ENCODE measurements around the gene CD300LG.
"Not testable (repeated sequence)": the region's sequence is repeated elsewhere in the genome, so short reads cannot be mapped to it uniquely, and the experiment has no call there.

The CD300LG gene

DNA sequence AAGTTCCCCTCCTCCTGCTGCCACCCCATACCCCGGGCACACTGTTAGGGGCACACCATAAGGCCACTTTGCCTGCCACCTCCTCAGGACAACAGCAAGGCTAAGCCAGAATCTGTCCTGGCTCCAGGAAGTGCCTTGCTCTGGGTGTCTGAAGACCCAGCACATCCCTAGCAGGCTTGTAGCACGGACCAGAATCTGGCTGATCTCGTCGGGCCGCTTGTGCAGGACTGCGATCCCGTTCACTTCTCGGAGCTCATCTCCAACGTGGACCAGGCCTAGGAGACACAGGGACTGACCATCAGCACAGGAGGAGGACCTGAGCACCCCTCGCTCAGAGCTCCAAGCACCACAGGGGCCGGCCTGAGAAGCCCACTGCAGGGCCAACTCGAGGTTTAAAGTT is 21.4 kb upstream of the CD300LG start:
- no peak for DNase-seq (ENCODE audit: low spot score)

GRCh38 chr17:43826206-43826605 is 20.8 kb upstream of the CD300LG start:
- no peak for DNase-seq (ENCODE audit: low spot score)

DNA sequence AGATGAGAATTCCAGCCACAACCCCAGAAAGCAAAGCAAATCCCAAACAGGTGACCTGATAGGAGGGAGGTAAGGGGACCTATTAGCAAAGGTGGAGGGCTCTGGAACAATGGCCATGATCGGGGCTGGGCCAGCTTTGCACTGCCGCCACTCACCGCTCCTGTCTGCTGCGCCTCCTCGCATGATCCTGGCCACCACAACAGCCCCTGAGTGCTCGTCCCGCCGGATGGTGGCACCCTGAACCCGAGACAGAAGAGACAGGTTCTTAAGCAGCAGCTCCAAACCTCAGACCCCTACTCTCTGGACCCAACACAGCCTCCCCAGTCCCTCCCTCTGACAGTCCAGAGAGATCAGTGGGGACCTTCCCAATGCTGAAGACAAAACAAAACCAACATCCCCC is 19.4 kb upstream of the CD300LG start:
- no peak for DNase-seq (ENCODE audit: low spot score)

DNA sequence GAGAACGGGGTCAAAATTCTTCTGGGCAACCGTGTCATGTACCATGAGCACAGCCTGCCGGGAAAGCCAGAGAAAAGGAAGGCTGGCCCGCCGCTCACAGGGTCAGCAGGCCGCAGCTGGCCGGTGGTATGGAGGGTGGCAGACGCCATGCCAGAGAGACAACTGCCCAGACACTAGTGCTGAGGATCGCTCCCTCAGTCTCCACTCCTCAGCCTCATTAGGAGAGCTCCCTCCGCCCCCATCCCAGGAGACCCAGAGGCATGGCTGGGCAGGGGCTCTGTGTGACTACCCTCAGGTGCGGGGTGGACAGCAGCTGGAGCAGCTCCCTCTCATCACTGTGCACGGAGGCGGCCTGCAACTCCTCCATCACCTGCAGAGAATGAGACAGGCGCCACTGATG is 17.2 kb upstream of the CD300LG start:
- DNase-seq (ENCODE audit: low spot score): no peak

DNA sequence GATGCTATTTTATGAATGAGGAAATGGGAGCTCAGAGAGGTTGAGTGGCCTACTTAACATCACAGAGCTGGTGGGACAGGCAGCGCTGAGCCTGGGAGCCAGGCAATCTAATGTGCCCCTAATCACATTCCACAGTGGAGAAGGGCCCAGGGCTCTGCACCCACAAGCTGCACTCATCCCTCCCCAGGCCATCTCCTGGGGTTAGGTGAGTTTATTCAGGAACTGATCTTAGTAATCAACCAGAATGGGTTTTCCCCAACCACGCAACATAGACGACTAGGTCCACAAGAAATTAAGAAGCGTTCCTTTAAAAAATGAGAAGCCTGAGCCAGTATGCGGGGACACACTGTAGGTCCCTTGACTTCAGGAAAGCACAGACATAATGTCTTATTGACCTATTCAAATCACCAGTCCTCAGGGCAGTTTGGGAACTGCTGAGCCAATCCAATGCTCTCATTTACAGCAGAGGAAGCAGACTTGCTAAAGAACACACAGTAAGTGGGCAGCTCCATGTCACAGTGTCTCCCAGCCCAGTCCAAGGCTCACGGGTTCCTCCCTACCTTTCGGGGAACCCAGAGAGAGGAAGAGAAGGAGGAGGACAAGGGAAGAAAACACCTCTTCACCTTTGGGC is 16.4 kb upstream of the CD300LG start:
- peak; percentile 25 for DNase-seq (ENCODE audit: low spot score)

- no peak for DNase-seq (ENCODE audit: low spot score)
Observed at GRCh38 chr17:43831633-43832032, 15.3 kb upstream of the CD300LG start.

- no peak for DNase-seq (ENCODE audit: low spot score)
Observed at GRCh38 chr17:43832168-43832975, 14.6 kb upstream of the CD300LG start.

GRCh38 chr17:43832976-43833829 is 13.8 kb upstream of the CD300LG start, which contains the start of gene MPP3:
Gene MPP3 (minus strand): TSS chr17:43833146. CDS start chr17:43831906, 1,240 bp downstream.
- no peak for DNase-seq (ENCODE audit: low spot score)

GRCh38 chr17:43834106-43834505 is 12.9 kb upstream of the CD300LG start:
- DNase-seq (ENCODE audit: low spot score): no peak

GRCh38 chr17:43839670-43840108 is 7.3 kb upstream of the CD300LG start:
- no peak for DNase-seq (ENCODE audit: low spot score)

DNA sequence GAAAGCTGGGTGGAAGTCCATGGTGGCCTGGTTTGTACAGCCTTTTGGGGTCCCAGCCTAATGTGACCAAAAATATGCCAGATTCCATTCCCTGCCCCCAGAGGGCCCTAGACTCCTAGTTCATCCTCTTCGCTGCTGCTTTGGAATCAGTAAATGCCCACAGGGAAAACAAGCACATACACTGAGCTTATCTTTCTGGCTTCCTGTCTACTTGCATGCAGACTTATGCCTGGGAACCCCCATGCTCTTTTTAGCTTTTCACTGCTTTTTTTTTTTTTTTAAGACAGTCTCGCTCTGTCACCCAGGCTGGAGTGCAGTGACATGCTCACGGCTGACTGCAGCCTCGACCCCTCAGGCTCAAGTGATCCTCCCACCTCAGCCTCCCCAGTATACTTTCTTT is 6.2 kb upstream of the CD300LG start:
- no peak for DNase-seq (ENCODE audit: low spot score)

DNA sequence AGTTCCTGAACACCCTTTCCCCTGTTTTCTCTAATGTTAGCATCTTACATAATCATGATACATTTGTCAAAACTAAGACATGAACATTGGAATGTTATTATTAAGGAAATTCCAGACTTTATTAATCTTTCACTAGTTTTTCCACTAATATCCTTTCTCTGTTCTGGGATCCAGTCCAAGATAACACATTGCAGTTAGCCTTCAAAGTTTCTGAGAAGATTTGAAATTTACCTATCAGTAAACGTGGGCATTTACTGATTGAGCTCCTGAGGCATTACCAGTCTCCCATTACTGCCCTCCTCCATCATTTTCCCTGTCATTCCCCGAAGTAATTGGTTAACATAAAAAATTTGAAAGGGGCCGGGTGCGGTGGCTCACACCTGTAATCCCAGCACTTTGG is 5.7 kb upstream of the CD300LG start:
- DNase-seq (ENCODE audit: low spot score): no peak

DNA sequence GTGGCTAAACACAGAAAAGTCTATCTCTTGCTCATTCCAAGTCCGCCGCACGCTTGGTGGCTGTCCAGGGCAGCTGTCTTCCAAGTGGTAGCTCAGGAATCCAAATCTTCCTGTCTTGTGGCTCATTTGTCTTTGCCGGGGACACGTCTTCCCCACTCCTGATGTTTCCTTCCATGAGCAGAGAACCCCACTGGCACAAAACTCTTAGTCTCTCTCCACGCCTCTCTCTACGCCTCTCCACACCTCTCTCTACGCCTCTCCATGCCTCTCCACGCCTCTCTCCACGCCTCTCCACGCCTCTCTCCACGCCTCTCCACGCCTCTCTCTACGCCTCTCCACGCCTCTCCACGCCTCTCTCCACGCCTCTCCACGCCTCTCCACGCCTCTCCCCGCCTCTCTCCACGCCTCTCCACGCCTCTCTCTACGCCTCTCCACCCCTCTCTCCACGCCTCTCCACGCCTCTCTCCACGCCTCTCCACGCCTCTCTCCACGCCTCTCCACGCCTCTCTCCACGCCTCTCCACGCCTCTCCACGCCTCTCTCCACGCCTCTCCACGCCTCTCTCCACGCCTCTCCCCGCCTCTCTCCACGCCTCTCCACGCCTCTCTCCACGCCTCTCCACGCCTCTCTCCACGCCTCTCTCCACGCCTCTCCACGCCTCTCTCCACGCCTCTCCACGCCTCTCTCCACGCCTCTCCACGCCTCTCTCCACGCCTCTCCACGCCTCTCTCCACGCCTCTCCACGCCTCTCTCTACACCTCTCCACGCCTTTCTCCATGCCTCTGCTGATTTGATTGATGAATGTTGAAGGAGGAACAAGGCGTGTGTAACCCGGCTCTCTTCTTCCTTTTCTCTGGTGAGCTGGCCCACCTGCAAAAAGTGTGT is 4.6 kb upstream of the CD300LG start:
- DNase-seq (ENCODE audit: low spot score): not testable (repeated sequence)

GRCh38 chr17:43842975-43843325 is 4.0 kb upstream of the CD300LG start:
- no peak for DNase-seq (ENCODE audit: low spot score)

GRCh38 chr17:43844241-43844640 is 2.7 kb upstream of the CD300LG start:
- DNase-seq (ENCODE audit: low spot score): no peak

GRCh38 chr17:43845766-43846165 is 1.2 kb upstream of the CD300LG start:
- no peak for DNase-seq (ENCODE audit: low spot score)

DNA sequence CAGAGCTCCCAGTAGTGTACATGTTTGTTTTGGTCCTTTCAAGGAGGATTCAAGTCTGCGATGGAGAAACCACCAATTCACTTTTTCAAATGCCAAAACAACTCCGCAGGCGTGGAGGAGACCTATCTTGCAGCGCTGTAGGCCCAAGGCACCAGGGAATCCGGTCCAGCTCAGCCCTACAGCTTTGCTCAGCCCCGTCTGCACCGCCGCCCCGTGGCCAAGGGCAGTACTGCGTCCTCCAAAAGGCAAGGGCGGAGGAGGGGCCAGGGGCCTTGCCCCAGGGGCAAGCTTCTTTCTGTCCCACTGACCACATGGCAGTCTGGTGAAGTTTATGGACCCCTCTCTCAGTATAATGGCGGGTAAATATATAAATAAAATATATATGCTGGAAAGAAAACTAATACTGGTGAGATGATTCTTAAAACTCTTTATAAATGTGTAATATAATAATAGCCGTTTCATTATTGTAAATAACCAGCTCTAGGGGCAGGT is 709 bp upstream of the CD300LG start:
- peak; percentile 75 for DNase-seq (ENCODE audit: low spot score)

- no peak for DNase-seq (ENCODE audit: low spot score)
Observed at GRCh38 chr17:43848601-43849000, 1.6 kb downstream of the CD300LG start.

DNA sequence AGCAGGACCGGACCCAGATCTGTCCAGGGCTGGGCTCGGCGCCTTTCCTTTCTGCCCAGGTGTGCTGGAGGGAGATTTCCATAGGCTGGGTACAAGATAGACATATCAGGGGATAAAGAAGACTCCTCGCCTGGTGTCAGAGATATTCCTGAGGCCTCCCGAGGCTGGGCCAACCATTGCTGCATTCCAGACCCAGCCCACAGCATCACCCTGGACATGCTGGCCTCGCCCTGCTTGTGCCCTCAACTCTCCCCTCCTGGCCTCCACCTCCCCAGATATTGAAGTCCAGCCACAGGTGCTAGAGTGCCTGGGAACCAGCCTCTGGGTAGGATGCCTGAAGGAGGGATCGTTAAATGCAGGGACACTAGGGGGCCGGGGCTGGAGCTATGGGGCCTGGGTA is 2.1 kb downstream of the CD300LG start:
- DNase-seq (ENCODE audit: low spot score): no peak

DNA sequence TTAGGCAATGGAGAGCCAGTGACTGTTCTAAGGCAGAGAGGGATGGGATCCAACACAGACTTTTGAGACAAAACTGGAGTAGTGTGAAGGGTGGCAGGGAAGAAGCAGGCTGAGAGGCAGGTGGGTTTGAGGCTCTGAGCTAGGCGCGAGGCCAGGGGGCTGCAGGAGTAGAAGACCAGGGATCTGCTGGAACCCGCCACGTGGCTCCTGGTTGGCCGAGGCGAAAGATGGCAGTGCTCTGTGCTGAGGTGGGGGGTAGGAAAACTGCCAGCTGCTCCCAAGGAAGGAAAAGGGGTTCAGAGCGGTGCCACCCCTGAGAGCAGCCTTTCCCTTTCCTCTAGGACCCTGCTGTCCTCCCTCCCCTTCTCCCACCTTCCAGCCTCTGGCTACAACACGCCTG is 5.6 kb downstream of the CD300LG start:
- no peak for DNase-seq (ENCODE audit: low spot score)

- no peak for DNase-seq (ENCODE audit: low spot score)
Observed at GRCh38 chr17:43853546-43853945, 6.6 kb downstream of the CD300LG start.

GRCh38 chr17:43854498-43854897 is 7.5 kb downstream of the CD300LG start:
- no peak for DNase-seq (ENCODE audit: low spot score)
